GM12872 (cell line): ENCODE measurements around the gene RIPK4.

Experiments used
- CTCF ChIP-seq: IDR thresholded peaks from 3 replicates; pipeline ENCODE4 v1.5.1; 2011; ENCODE audit warnings: low read depth, mild to moderate bottlenecking, low read length, moderate library complexity; ENCODE audit not compliant: insufficient read depth

The RIPK4 gene

GRCh38 chr21:41765420-41765821 lies 1.4 kb downstream of the RIPK4 start:
- TF ChIP-seq CTCF = no peak

- no peak for TF ChIP-seq CTCF
Measured at GRCh38 chr21:41764558-41765419, 2.1 kb downstream of the RIPK4 start.

- TF ChIP-seq CTCF = no peak
Measured at GRCh38 chr21:41763996-41764395, 2.9 kb downstream of the RIPK4 start.

GRCh38 chr21:41763398-41763931 lies 3.4 kb downstream of the RIPK4 start:
- TF ChIP-seq CTCF = no peak

- TF ChIP-seq CTCF = no peak
Measured at GRCh38 chr21:41762753-41763152, 4.1 kb downstream of the RIPK4 start.

GRCh38 chr21:41761934-41762635 lies 4.8 kb downstream of the RIPK4 start:
- TF ChIP-seq CTCF = no peak

- TF ChIP-seq CTCF = no peak
Measured at GRCh38 chr21:41761211-41761933, 5.5 kb downstream of the RIPK4 start.
